ENCODE data around the gene SOX15.

SOX15 gene

GRCh38 chr17:7556627-7557026 is 33.3 kb downstream of the SOX15 start:
- no peak for DNase-seq

- no peak for DNase-seq
Measured at GRCh38 chr17:7555320-7555948, 34.5 kb downstream of the SOX15 start.

GRCh38 chr17:7553356-7553755 is 36.5 kb downstream of the SOX15 start:
- DNase-seq, result no peak

GRCh38 chr17:7552621-7553051 is 37.3 kb downstream of the SOX15 start:
- DNase-seq, result no peak

GRCh38 chr17:7551396-7551795 is 38.5 kb downstream of the SOX15 start:
- no peak for DNase-seq

- DNase-seq, result no peak
Measured at GRCh38 chr17:7550344-7550743, 39.5 kb downstream of the SOX15 start.

- DNase-seq, result no peak
Measured at GRCh38 chr17:7549401-7550055, 40.4 kb downstream of the SOX15 start.

- no peak for DNase-seq
Measured at GRCh38 chr17:7548585-7549400, 41.1 kb downstream of the SOX15 start, which contains the start of gene TNFSF12. Gene TNFSF12, plus strand, starts transcription at chr17:7549058. Its CDS starts 96 bp downstream, at chr17:7549154.

GRCh38 chr17:7544911-7545310 is 45.0 kb downstream of the SOX15 start:
- DNase-seq, result no peak

- no peak for DNase-seq
Measured at GRCh38 chr17:7541074-7541621, 48.7 kb downstream of the SOX15 start.

- DNase-seq, result no peak
Measured at GRCh38 chr17:7538891-7539545, 50.9 kb downstream of the SOX15 start.
